ENCODE data around the gene AMD1. TPM values are rescaled to one million over a fixed set of nuclear protein-coding genes. Genes with fewer than 3 reads are reported as not detected.

Gene AMD1
- total and polyA plus RNA-seq, 2 experiments from 2014 or later = 127 to 243 TPM

GRCh38 chr6:110944681-110945151 is 70.1 kb downstream of the AMD1 start (continued):
- no peak for TF ChIP-seq ZNF462 (CRISPR knock-in tag; IDR thresholded peaks at IDR 0.05)

Small RNA genes lying within 50 kb of the gene (small RNA-seq; reads per million reads assigned to genes)
- gene RNU6-1115P (ENCODE audit: low replicate concordance) = not detected
- not detected for gene SNORA40C (ENCODE audit: low replicate concordance)

Other genes starting within 250 kb of the AMD1 start
- gene CDK19, start 59.3 kb upstream of the AMD1 start, total RNA-seq (2014; rRNA removed; shearing (Covaris generic)) = 10.1 and 12.1 TPM in 2 replicates
- gene CDK19, start 59.3 kb upstream of the AMD1 start, polyA plus RNA-seq (2016; fragmentation: Nextera tagmentation; extraction: Ambion mirVana) = 7.5 and 7.7 TPM in 2 replicates
- 41.2 and 44.9 TPM in 2 replicates for gene GTF3C6, start 83.9 kb downstream of the AMD1 start, total RNA-seq (2014; rRNA removed; shearing (Covaris generic))
- 221 and 245 TPM in 2 replicates for gene GTF3C6, start 83.9 kb downstream of the AMD1 start, polyA plus RNA-seq (2016; fragmentation: Nextera tagmentation; extraction: Ambion mirVana)
- gene RPF2, start 107.3 kb downstream of the AMD1 start, total RNA-seq (2014; rRNA removed; shearing (Covaris generic)) = 73.5 and 97.2 TPM in 2 replicates
- 141 and 157 TPM in 2 replicates for gene RPF2, start 107.3 kb downstream of the AMD1 start, polyA plus RNA-seq (2016; fragmentation: Nextera tagmentation; extraction: Ambion mirVana)
- gene SLC16A10, start 212.7 kb downstream of the AMD1 start, total RNA-seq (2014; rRNA removed; shearing (Covaris generic)) = 30.9 and 37.6 TPM in 2 replicates
- gene SLC16A10, start 212.7 kb downstream of the AMD1 start, polyA plus RNA-seq (2016; fragmentation: Nextera tagmentation; extraction: Ambion mirVana) = 10.5 and 12.1 TPM in 2 replicates

Data from GM23338 (cell line).